ENCODE results near the gene SSTR4.

The SSTR4 gene

GRCh38 chr20:23036371-23036770, 1.3 kb downstream of the SSTR4 start:
- in situ Hi-C loops (cut with HindIII; ENCODE audit: low sequenced_read_pairs), result loop anchor here (25.0 kb wide), 1 partner anchor 699 kb away; no protein-coding TSS in a partner anchor
- no peak for DNase-seq (ENCODE audit: low read depth)
- no peak for TF ChIP-seq CTCF (IDR thresholded peaks at IDR 0.05; ENCODE audit: low read depth, low read length, missing control alignments)
- H3K4me3 ChIP-seq (ENCODE audit: low read depth, low read length), result no peak overlapping the region

- DNase-seq (ENCODE audit: low read depth), result no peak
- in situ Hi-C loops (cut with HindIII; ENCODE audit: low sequenced_read_pairs), result loop anchor here (25.0 kb wide), 1 partner anchor 700 kb away; no protein-coding TSS in a partner anchor
- TF ChIP-seq CTCF (IDR thresholded peaks at IDR 0.05; ENCODE audit: low read depth, low read length, missing control alignments), result no peak
- no peak overlapping the region for H3K4me3 ChIP-seq (ENCODE audit: low read depth, low read length)
These were observed 1.9 kb downstream of the SSTR4 start for GRCh38 chr20:23037017-23037481.

DNA sequence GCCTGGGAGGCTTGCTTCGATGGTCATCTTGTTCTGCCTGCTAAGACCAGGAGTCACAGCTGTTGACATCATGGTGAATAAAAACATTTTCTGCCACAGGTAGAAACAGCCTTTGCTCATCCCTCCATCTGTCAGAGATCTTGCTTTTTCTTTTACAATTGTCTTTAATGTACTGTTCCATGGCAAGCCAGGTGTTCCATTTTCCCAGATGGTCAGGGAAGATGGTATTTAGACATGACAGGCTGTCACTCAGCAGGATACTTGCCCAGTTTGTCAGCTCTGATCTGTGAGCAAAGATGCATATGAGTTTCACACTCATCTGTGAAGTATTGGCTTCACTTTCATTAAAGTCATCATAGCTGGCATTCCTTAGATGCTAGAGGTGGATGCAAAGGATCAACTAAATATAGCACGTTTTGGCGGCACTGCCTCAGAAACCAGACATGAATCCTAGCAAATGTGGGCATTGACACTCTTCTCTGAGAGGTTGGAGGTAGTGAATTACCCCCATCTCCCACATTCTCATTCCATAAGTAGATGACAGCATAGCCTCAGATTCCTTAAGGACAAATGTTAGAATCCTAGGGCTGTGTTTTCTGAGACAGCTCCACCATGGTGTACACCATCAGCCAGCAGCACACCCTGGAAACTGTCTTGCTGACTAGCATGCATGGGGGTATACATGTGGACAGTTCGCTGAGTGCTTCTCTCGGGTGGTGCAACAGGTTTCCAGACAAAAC, 4.2 kb downstream of the SSTR4 start:
- no peak for DNase-seq (ENCODE audit: low read depth)
- in situ Hi-C loops (cut with HindIII; ENCODE audit: low sequenced_read_pairs), result loop anchor here (25.0 kb wide), 1 partner anchor 702 kb away; no protein-coding TSS in a partner anchor
- TF ChIP-seq CTCF (IDR thresholded peaks at IDR 0.05; ENCODE audit: low read depth, low read length, missing control alignments), result no peak
- H3K4me3 ChIP-seq (ENCODE audit: low read depth, low read length), result no peak overlapping the region

GRCh38 chr20:23039885-23040508, 4.9 kb downstream of the SSTR4 start:
- no peak for DNase-seq (ENCODE audit: low read depth)
- no peak for TF ChIP-seq CTCF (IDR thresholded peaks at IDR 0.05; ENCODE audit: low read depth, low read length, missing control alignments)
- no peak overlapping the region for H3K4me3 ChIP-seq (ENCODE audit: low read depth, low read length)
- in situ Hi-C loops (cut with HindIII; ENCODE audit: low sequenced_read_pairs), result loop anchor here (25.0 kb wide), 1 partner anchor 703 kb away; no protein-coding TSS in a partner anchor

DNA sequence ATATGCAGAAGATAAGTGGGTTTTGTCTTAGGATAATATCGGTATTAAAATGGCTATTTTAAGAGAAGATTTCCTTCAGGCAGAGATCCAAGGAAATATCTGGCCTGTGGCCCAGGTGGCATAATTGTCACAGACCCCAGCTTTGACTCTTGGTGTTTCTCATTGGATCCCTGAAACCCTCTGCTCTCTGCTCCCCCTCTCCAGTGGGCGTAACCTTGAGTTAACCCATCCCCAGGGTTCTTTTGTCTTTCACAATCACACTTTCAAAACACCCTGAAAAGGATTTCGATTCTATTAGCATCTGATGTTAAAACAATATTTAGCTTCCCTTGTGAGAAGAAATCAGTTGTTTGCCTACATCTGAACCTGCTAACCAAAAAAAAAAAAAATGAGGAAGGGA, 7.2 kb downstream of the SSTR4 start:
- in situ Hi-C loops (cut with HindIII; ENCODE audit: low sequenced_read_pairs), result loop anchor here (25.0 kb wide), 1 partner anchor 705 kb away; no protein-coding TSS in a partner anchor
- no peak overlapping the region for H3K4me3 ChIP-seq (ENCODE audit: low read depth, low read length)
- no peak for TF ChIP-seq CTCF (IDR thresholded peaks at IDR 0.05; ENCODE audit: low read depth, low read length, missing control alignments)
- DNase-seq (ENCODE audit: low read depth), result no peak

- no peak for TF ChIP-seq CTCF (IDR thresholded peaks at IDR 0.05; ENCODE audit: low read depth, low read length, missing control alignments)
- in situ Hi-C loops (cut with HindIII; ENCODE audit: low sequenced_read_pairs), result loop anchor here (25.0 kb wide), 1 partner anchor 706 kb away; no protein-coding TSS in a partner anchor
- no peak overlapping the region for H3K4me3 ChIP-seq (ENCODE audit: low read depth, low read length)
- no peak for DNase-seq (ENCODE audit: low read depth)
These were observed 8.3 kb downstream of the SSTR4 start for GRCh38 chr20:23043376-23043775.
